HEK293T (cell line): ENCODE results near the gene LSM4.
A peak's percentile ranks its signal among the peaks of the same experiment; 100 is the strongest.

ENCODE experiments used
- CTCF ChIA-PET: fragments of 350-600 bp; formaldehyde crosslinking; extraction: SDS; loops from one replicate; lab custom pipeline; 2021; ENCODE audit warnings: antibody characterized with exemption, inconsistent platforms; lab: Yijun Ruan, JAX
- POLR2A ChIA-PET: fragments of 350-600 bp; formaldehyde crosslinking; extraction: SDS; loops from one replicate; lab custom pipeline; 2020; ENCODE audit warnings: antibody characterized with exemption, inconsistent platforms; lab: Yijun Ruan, JAX
- DNase-seq: peaks from one replicate; pipeline ENCODE4 v3.0.0; 2012; ENCODE audit warnings: mixed read lengths; ENCODE audit errors: extremely low spot score
- ARNT ChIP-seq: fragments of 450-650 bp; IDR thresholded peaks from 2 replicates; pipeline ENCODE4 v1.6.1; 2017; ENCODE audit warnings: mild to moderate bottlenecking
- BHLHE40 ChIP-seq: fragments of 450-650 bp; IDR thresholded peaks from 2 replicates; pipeline ENCODE4 v1.6.1; 2016; ENCODE audit warnings: mild to moderate bottlenecking, moderate library complexity, borderline replicate concordance
- CTBP1 ChIP-seq: fragments of 450-650 bp; IDR thresholded peaks from 2 replicates; pipeline ENCODE4 v1.6.1; 2016; ENCODE audit warnings: borderline replicate concordance
- ELF4 ChIP-seq: fragments of 450-650 bp; IDR thresholded peaks from 2 replicates; pipeline ENCODE4 v1.6.1; 2017; ENCODE audit warnings: antibody characterized with exemption
- FOXA1 ChIP-seq: fragments of 450-650 bp; IDR thresholded peaks from 2 replicates; pipeline ENCODE4 v1.6.1; 2016; ENCODE audit warnings: mild to moderate bottlenecking
- FOXK2 ChIP-seq: fragments of 450-650 bp; IDR thresholded peaks from 2 replicates; pipeline ENCODE4 v1.6.1; 2016; ENCODE audit warnings: mild to moderate bottlenecking
- FOXM1 ChIP-seq: fragments of 450-650 bp; IDR thresholded peaks from 2 replicates; pipeline ENCODE4 v1.6.1; 2017; ENCODE audit warnings: mild to moderate bottlenecking, borderline replicate concordance
- HDGF ChIP-seq: fragments of 450-650 bp; IDR thresholded peaks from 2 replicates; pipeline ENCODE4 v1.6.1; 2017; ENCODE audit warnings: antibody characterized with exemption, borderline replicate concordance
- L3MBTL2 ChIP-seq: fragments of 450-650 bp; conservative IDR thresholded peaks from 2 replicates; pipeline ENCODE4 v1.6.1; 2016; ENCODE audit warnings: mild to moderate bottlenecking
- LEF1 ChIP-seq: fragments of 450-650 bp; IDR thresholded peaks from 2 replicates; pipeline ENCODE4 v1.6.1; 2017; ENCODE audit warnings: mild to moderate bottlenecking, borderline replicate concordance
- NFRKB ChIP-seq: fragments of 450-650 bp; IDR thresholded peaks from 2 replicates; pipeline ENCODE4 v1.6.1; 2016; ENCODE audit warnings: mild to moderate bottlenecking, moderate library complexity
- PKNOX1 ChIP-seq: fragments of 450-650 bp; IDR thresholded peaks from 2 replicates; pipeline ENCODE4 v1.6.1; 2016
- SP1 ChIP-seq: fragments of 450-650 bp; IDR thresholded peaks from 2 replicates; pipeline ENCODE4 v1.6.1; 2017
- SUZ12 ChIP-seq: fragments of 450-650 bp; IDR thresholded peaks from 2 replicates; pipeline ENCODE4 v1.6.1; 2016; ENCODE audit warnings: mild to moderate bottlenecking
- TARDBP ChIP-seq: fragments of 450-650 bp; IDR thresholded peaks from 2 replicates; pipeline ENCODE4 v1.6.1; 2016
- ZNF384 ChIP-seq: fragments of 450-650 bp; IDR thresholded peaks from 2 replicates; pipeline ENCODE4 v1.6.1; 2016

Gene LSM4

GRCh38 chr19:18342090-18342632 is 19.3 kb upstream of the LSM4 start:
- no peak for TF ChIP-seq ELF4
- TF ChIP-seq CTBP1: no peak
- TF ChIP-seq SP1: no peak
- ChIA-PET POLR2A (interaction anchor here (1.0 to 2.5 kb wide), 3 partner anchors 14 to 61 kb away, joined by 3 to 17 read pairs (median 4); partner anchors contain the start of genes JUND and LSM4), CTCF (interaction anchor here (0.6 to 3.6 kb wide), 3 partner anchors 13 to 64 kb away, joined by 3 to 22 read pairs (median 3); no protein-coding TSS in a partner anchor)
- no peak for DNase-seq

- TF ChIP-seq SUZ12: no peak
- TF ChIP-seq FOXK2: no peak
- TF ChIP-seq ELF4: no peak
- TF ChIP-seq PKNOX1: no peak
- no peak for TF ChIP-seq SP1
- TF ChIP-seq FOXM1: no peak
- TF ChIP-seq NFRKB: no peak
- no peak for TF ChIP-seq BHLHE40
- DNase-seq: no peak
- ChIA-PET CTCF (interaction anchor here (0.6 to 3.7 kb wide), 4 partner anchors 13 to 63 kb away, joined by 3 to 22 read pairs (median 12); no protein-coding TSS in a partner anchor), POLR2A (interaction anchor here (1.0 to 2.5 kb wide), 4 partner anchors 13 to 60 kb away, joined by 3 to 17 read pairs (median 4); partner anchors contain the start of genes JUND and LSM4)
These were observed 18.4 kb upstream of the LSM4 start for GRCh38 chr19:18340990-18341868.

- no peak for TF ChIP-seq HDGF
- TF ChIP-seq FOXM1: peak; percentile 87; the same call in 1 of the 2 replicates
- no peak for TF ChIP-seq ARNT
- ChIA-PET CTCF (interaction anchor here (1.0 to 3.7 kb wide), 5 partner anchors 12 to 77 kb away, joined by 3 to 21 read pairs (median 7); partner anchors contain the start of genes GDF15, JUND and LSM4), POLR2A (interaction anchor here (1.0 to 2.5 kb wide), 4 partner anchors 12 to 136 kb away, joined by 4 to 16 read pairs (median 8); partner anchors contain the start of genes JUND, LSM4 and RAB3A)
- peak; percentile 91 for DNase-seq
These were observed 17.5 kb upstream of the LSM4 start, which contains the start of gene PGPEP1 for GRCh38 chr19:18340190-18340989. PGPEP1 (plus strand) TSS chr19:18340598; CDS start chr19:18340682, 84 bp downstream.

- no peak for TF ChIP-seq NFRKB
- TF ChIP-seq FOXK2: no peak
- no peak for TF ChIP-seq LEF1
- no peak for TF ChIP-seq SP1
- no peak for TF ChIP-seq TARDBP
- TF ChIP-seq HDGF: no peak
- no peak for TF ChIP-seq L3MBTL2
- TF ChIP-seq PKNOX1: no peak
- no peak for TF ChIP-seq BHLHE40
- TF ChIP-seq ZNF384: no peak
- no peak for TF ChIP-seq SUZ12
- no peak for TF ChIP-seq CTBP1
- no peak for TF ChIP-seq ELF4
- no peak for TF ChIP-seq ARNT
- no peak for TF ChIP-seq FOXA1
- no peak for TF ChIP-seq FOXM1
- POLR2A ChIA-PET: interaction anchor here (1.0 to 2.5 kb wide), 5 partner anchors 11 to 136 kb away, joined by 4 to 16 read pairs (median 7); partner anchors contain the start of genes JUND, LSM4 and RAB3A
- CTCF ChIA-PET: interaction anchor here (1.0 to 3.7 kb wide), 6 partner anchors 11 to 78 kb away, joined by 3 to 21 read pairs (median 6); partner anchors contain the start of genes GDF15, JUND and LSM4
- DNase-seq: no peak
These were observed 16.8 kb upstream of the LSM4 start for GRCh38 chr19:18339723-18340122.

- ChIA-PET POLR2A (interaction anchor here (1.8 to 2.5 kb wide), 3 partner anchors 16 to 59 kb away, joined by 7 to 16 read pairs (median 12); partner anchors contain the start of genes JUND and LSM4), CTCF (interaction anchor here (2.2 to 3.7 kb wide), 3 partner anchors 10 to 59 kb away, joined by 7 to 21 read pairs (median 20); partner anchors contain the start of genes JUND and LSM4)
- no peak for DNase-seq
- TF ChIP-seq SUZ12 (no peak), ZNF384 (peak; percentile 30; the same call in 1 of the 2 replicates), ELF4 (no peak), L3MBTL2 (no peak), FOXK2 (no peak), CTBP1 (no peak), FOXA1 (no peak), FOXM1 (no peak)
These were observed 15.7 kb upstream of the LSM4 start for GRCh38 chr19:18338541-18338940.

- POLR2A ChIA-PET: interaction anchor here (0.9 to 1.0 kb wide), 3 partner anchors 14 to 80 kb away, joined by 3 to 8 read pairs (median 4); partner anchors contain the start of genes JUND and LSM4
- DNase-seq: no peak
- CTCF ChIA-PET: interaction anchor here (0.6 to 0.8 kb wide), 2 partner anchors 56 to 258 kb away, joined by 3 read pairs; no protein-coding TSS in a partner anchor
- TF ChIP-seq SP1: no peak
- TF ChIP-seq SUZ12: no peak
- TF ChIP-seq HDGF: no peak
- no peak for TF ChIP-seq NFRKB
- TF ChIP-seq BHLHE40: no peak
- TF ChIP-seq ZNF384: no peak
- no peak for TF ChIP-seq FOXK2
- no peak for TF ChIP-seq TARDBP
These were observed 13.2 kb upstream of the LSM4 start for GRCh38 chr19:18336121-18336520.
